Measurements from ENCODE around the gene E2F4. TPM values are rescaled to one million over a fixed set of nuclear protein-coding genes. Genes with fewer than 3 reads are reported as not detected.
A peak's percentile ranks its signal among the peaks of the same experiment; 100 is the strongest.

The E2F4 gene
- total and polyA plus RNA-seq, 2 of the 13 experiments (the other 11 are each of a cell fraction or from before 2014, with no cell fraction given): 84.8 to 91.2 TPM

- TF ChIP-seq ZNF142 (CRISPR knock-in tag; IDR thresholded peaks at IDR 0.05) (no peak), TFDP1 (CRISPR knock-in tag; IDR thresholded peaks at IDR 0.05; ENCODE audit: borderline replicate concordance) (peak; percentile 61; the same call in 1 of the 2 replicates), EED (CRISPR knock-in tag; IDR thresholded peaks at IDR 0.05) (no peak), CREBL2 (CRISPR knock-in tag; IDR thresholded peaks at IDR 0.05; ENCODE audit: borderline replicate concordance) (no peak), IKZF5 (CRISPR knock-in tag; IDR thresholded peaks at IDR 0.05) (peak; percentile 43; the same call in 1 of the 2 replicates), FOSL1 (CRISPR knock-in tag; IDR thresholded peaks at IDR 0.05; ENCODE audit: borderline replicate concordance) (no peak), ZNF24 (IDR thresholded peaks at IDR 0.05) (no peak), ZFYVE20 (CRISPR knock-in tag; IDR thresholded peaks at IDR 0.05; ENCODE audit: borderline replicate concordance, low read depth) (no peak), NFRKB (IDR thresholded peaks at IDR 0.05) (no peak), SKI (IDR thresholded peaks at IDR 0.05; ENCODE audit: partially characterized antibody) (peak; percentile 6), ZSCAN21 (CRISPR knock-in tag; IDR thresholded peaks at IDR 0.05; ENCODE audit: borderline replicate concordance) (peak; percentile 83), NFKBIZ (CRISPR knock-in tag; IDR thresholded peaks at IDR 0.05) (no peak), ZNF670 (CRISPR knock-in tag; IDR thresholded peaks at IDR 0.05; ENCODE audit: borderline replicate concordance) (peak; percentile 68; the same call in 1 of the 2 replicates), FOXO1 (CRISPR knock-in tag; IDR thresholded peaks at IDR 0.05) (peak; percentile 67; the same call in 1 of the 2 replicates), ZNF460 (CRISPR knock-in tag; IDR thresholded peaks at IDR 0.05; ENCODE audit: borderline replicate concordance) (no peak; the same call in 1 of the 2 replicates), ARNTL (CRISPR knock-in tag; IDR thresholded peaks at IDR 0.05) (no peak; the same call in none of the 2 replicates), HMG20B (CRISPR knock-in tag; conservative IDR thresholded peaks at IDR 0.05) (no peak; the same call in 1 of the 2 replicates), EP300 (IDR thresholded peaks at IDR 0.05; ENCODE audit: low read depth in 2 of 2, low read length in 2 of 2) (peak in 1 of 2 experiments; percentile 30; a peak in 1 of 4 replicates), EP300 (CRISPR knock-in tag; IDR thresholded peaks at IDR 0.05; ENCODE audit: borderline replicate concordance) (peak; percentile 15; the same call in 1 of the 2 replicates)
Measured at GRCh38 chr16:67170168-67170948, 21.6 kb upstream of the E2F4 start, which contains the start of gene NOL3 (continued).
